IMR-90 (cell line): ENCODE measurements around the gene C16orf96. TPM values are rescaled to one million over a fixed set of nuclear protein-coding genes. Genes with fewer than 3 reads are reported as not detected.
A peak's percentile ranks its signal among the peaks of the same experiment; 100 is the strongest.

ENCODE experiments used
- ATAC-seq: fragments of 200-7000 bp; cut with Tn5 transposase; 2 replicates; pipeline ENCODE4 v1.9.1; 2020; ENCODE audit warnings: low read depth, mild to moderate bottlenecking, moderate library complexity
- BruUV-seq: library from RNA; stranded (reverse); fragments of 400-500 nt; replicated peaks from 2 replicates; lab custom pipeline; 2021; lab: Mats Ljungman, UMichigan
- CTCF ChIA-PET: fragments of 300-600 bp; formaldehyde crosslinking; extraction: SDS; loops from one replicate; lab custom pipeline; 2021; ENCODE audit warnings: antibody characterized with exemption; lab: Yijun Ruan, JAX
- POLR2A ChIA-PET: fragments of 300-600 bp; sonication (Branson Sonifier 250); formaldehyde crosslinking; loops from one replicate; lab custom pipeline; 2022; ENCODE audit warnings: antibody characterized with exemption; ENCODE audit not compliant: unreplicated experiment; lab: Charles Lee
- DNase-seq: peaks from one replicate; pipeline ENCODE4 v3.0.0; 2013
- H2AFZ ChIP-seq: replicated peaks from 2 replicates; pipeline ENCODE3; 2013; ENCODE audit warnings: low read length, mild to moderate bottlenecking; ENCODE audit not compliant: poor library complexity
- H2AK5ac ChIP-seq: 2 replicates; pipeline ENCODE4 v1.6.1; 2013; ENCODE audit warnings: low read depth, low read length, inconsistent platforms
- H2AK9ac ChIP-seq: replicated peaks from 2 replicates; pipeline ENCODE3; 2013; ENCODE audit warnings: mild to moderate bottlenecking, low read depth, low read length, moderate library complexity; ENCODE audit not compliant: poor library complexity
- H2BK120ac ChIP-seq: 2 replicates; pipeline ENCODE4 v1.6.1; 2013; ENCODE audit warnings: low read depth, low read length, inconsistent platforms
- H2BK15ac ChIP-seq: 3 replicates; pipeline ENCODE4 v1.6.1; 2013; ENCODE audit warnings: low read depth, low read length, inconsistent platforms
- H2BK20ac ChIP-seq: 2 replicates; pipeline ENCODE4 v1.6.1; 2013; ENCODE audit warnings: low read depth, mild to moderate bottlenecking, inconsistent platforms, low read length, moderate library complexity
- H2BK5ac ChIP-seq: 2 replicates; pipeline ENCODE4 v1.6.1; 2013; ENCODE audit warnings: mild to moderate bottlenecking, low read depth, low read length, inconsistent platforms; ENCODE audit not compliant: poor library complexity, severe bottlenecking
- H3K14ac ChIP-seq: replicated peaks from 2 replicates; pipeline ENCODE4 v1.6.1; 2013; ENCODE audit warnings: low read depth, low read length, inconsistent platforms
- H3K18ac ChIP-seq: 2 replicates; pipeline ENCODE4 v1.6.1; 2013; ENCODE audit warnings: low read depth, low read length, control low read depth
- H3K23ac ChIP-seq: 2 replicates; pipeline ENCODE4 v1.6.1; 2013; ENCODE audit warnings: low read depth, low read length, inconsistent platforms
- H3K27ac ChIP-seq: 2 replicates; pipeline ENCODE4 v1.5.1; 2013; ENCODE audit warnings: mild to moderate bottlenecking, control low read depth, low read length; ENCODE audit not compliant: insufficient read depth
- H3K27me3 ChIP-seq: 2 replicates; pipeline ENCODE4 v1.6.1; 2013; ENCODE audit warnings: low read length; ENCODE audit not compliant: control insufficient read depth, insufficient read depth
- H3K36me3 ChIP-seq: 2 replicates; pipeline ENCODE4 v1.6.1; 2013; ENCODE audit warnings: low read length, mixed read lengths; ENCODE audit not compliant: control insufficient read depth, insufficient read depth
- H3K4ac ChIP-seq: 2 replicates; pipeline ENCODE4 v1.6.1; 2013; ENCODE audit warnings: low read depth, low read length, inconsistent platforms
- H3K4me1 ChIP-seq: 2 replicates; pipeline ENCODE4 v1.6.1; 2013; ENCODE audit warnings: low read length, mixed read lengths; ENCODE audit not compliant: control insufficient read depth, insufficient read depth
- H3K4me2 ChIP-seq: 2 replicates; pipeline ENCODE4 v1.6.1; 2013; ENCODE audit warnings: low read depth, mild to moderate bottlenecking, control low read depth, low read length, moderate library complexity
- H3K4me3 ChIP-seq: 2 replicates; pipeline ENCODE4 v1.5.1; 2013; ENCODE audit warnings: low read depth, mild to moderate bottlenecking, control low read depth, low read length, moderate library complexity; ENCODE audit not compliant: insufficient read depth
- H3K56ac ChIP-seq: 2 replicates; pipeline ENCODE4 v1.6.1; 2013; ENCODE audit warnings: low read length, inconsistent platforms; ENCODE audit not compliant: insufficient read depth; ENCODE audit errors: extremely low read depth
- H3K79me1 ChIP-seq, 2 experiments: 2 replicates each; pipeline ENCODE4 v1.6.1; 2013; ENCODE audit warnings: low read length in 2 of 2, inconsistent platforms in 1 of 2, low read depth in 1 of 2
- H3K9ac ChIP-seq: 2 replicates; pipeline ENCODE4 v1.6.1; 2013; ENCODE audit warnings: low read depth, low read length, control low read depth
- H3K9me1 ChIP-seq: 2 replicates; pipeline ENCODE4 v1.6.1; 2013; ENCODE audit warnings: low read length, inconsistent platforms; ENCODE audit not compliant: insufficient read depth
- H3K9me3 ChIP-seq: 2 replicates; pipeline ENCODE4 v1.6.1; 2013; ENCODE audit warnings: low read length; ENCODE audit not compliant: control insufficient read depth, insufficient read depth
- H4K20me1 ChIP-seq: 2 replicates; pipeline ENCODE4 v1.6.1; 2013; ENCODE audit warnings: low read length, inconsistent platforms; ENCODE audit not compliant: insufficient read depth
- H4K5ac ChIP-seq: 2 replicates; pipeline ENCODE4 v1.6.1; 2013; ENCODE audit warnings: mild to moderate bottlenecking, low read depth, low read length, control low read depth
- H4K8ac ChIP-seq, 2 experiments: 2 replicates each; pipeline ENCODE4 v1.6.1; 2013; ENCODE audit warnings: low read depth in 2 of 2, low read length in 2 of 2, control low read depth in 1 of 2, inconsistent platforms in 1 of 2
- H4K91ac ChIP-seq: 2 replicates; pipeline ENCODE4 v1.6.1; 2013; ENCODE audit warnings: low read depth, low read length, inconsistent platforms; ENCODE audit not compliant: insufficient read depth
- MXI1 ChIP-seq: IDR thresholded peaks from 2 replicates; pipeline ENCODE4 v1.6.1; 2012; ENCODE audit warnings: low read depth, mild to moderate bottlenecking, low read length, moderate library complexity, borderline replicate concordance
- WGBS, 2 experiments: methylation state at CpG; one replicate each; pipeline versions ENCODE4 v1.1.5 to v1.1.7; 2013; ENCODE audit warnings: missing lambda C conversion rate in 2 of 2; ENCODE audit not compliant: insufficient read length in 1 of 2; ENCODE audit errors: extremely low coverage in 2 of 2; 5-methylcytosine and 5-hydroxymethylcytosine counted together
- dilution Hi-C: fragments of 300-500 bp; cut with HindIII; formaldehyde crosslinking; loops from one replicate; pipeline ENCODE4 v1.14.3; 2018; ENCODE audit warnings: low sequenced_read_pairs; ENCODE audit not compliant: unreplicated experiment
- in situ Hi-C: fragments of 300-500 bp; cut with MboI; formaldehyde crosslinking; loops from 3 replicates; pipeline ENCODE4 v1.14.3; 2019; ENCODE audit warnings: low sequenced_read_pairs, inconsistent platforms, mixed read lengths
- intact Hi-C: fragments of 100-400 bp; cut with micrococcal nuclease; formaldehyde crosslinking; loops from 2 replicates; pipeline ENCODE4 v1.10.0; 2022
- polyA plus RNA-seq, 3 experiments: library from polyadenylated mRNA; depleted of rRNA; stranded (reverse); fragments of >200 nt; gene quantifications; 2 replicates each; pipeline ENCODE4 v1.2.3, GENCODE V29; 2012; ENCODE audit warnings: low replicate concordance in 1 of 3
- total RNA-seq: library from RNA; depleted of rRNA; stranded (reverse); fragments of >200 nt; gene quantifications from 2 replicates; pipeline ENCODE4 v1.2.3, GENCODE V29; 2012
- TF ChIP-seq, protein P1 (sequence below): fragments of 150-350 bp; IDR thresholded peaks from 2 replicates; pipeline ENCODE4 v1.6.1; 2017; ENCODE audit warnings: mild to moderate bottlenecking, antibody characterized with exemption, low read length, low read depth

Gene C16orf96
- total and polyA plus RNA-seq, 2 of the 4 experiments (the other 2 are of a cell fraction): not detected

GRCh38 chr16:4639899-4640509 is 83.9 kb downstream of the C16orf96 start:
- Histone ChIP-seq H3K27me3 (no peaks in the 10 kb centered on the region), H3K9me1 (peaks cover 23% of the 10 kb centered on the region), H3K79me1 (peaks cover 15 to 79% of the 10 kb centered on the region in 2 experiments), H3K4me1 (peaks cover 2% of the 10 kb centered on the region; the same call in 1 of the 2 replicates), H4K8ac (no peak overlapping the region), H2BK20ac (no peak overlapping the region), H3K4me3 (no peak overlapping the region), H3K4ac (no peak overlapping the region), H3K9me3 (no peaks in the 10 kb centered on the region), H2AK9ac (no peak overlapping the region), H2AFZ (no peak overlapping the region), H3K9ac (no peak overlapping the region), H4K91ac (no peak overlapping the region), H2BK5ac (no peak overlapping the region), H3K14ac (no peak overlapping the region), H3K4me2 (no peak overlapping the region), H3K27ac (no peak overlapping the region), H3K56ac (no peak overlapping the region; the same call in 1 of the 2 replicates), H4K5ac (no peak overlapping the region), H3K18ac (no peak overlapping the region), H3K23ac (no peak overlapping the region), H2BK15ac (no peak overlapping the region), H2AK5ac (no peak overlapping the region), H3K36me3 (peaks cover 12% of the 10 kb centered on the region; the same call in 1 of the 2 replicates), H2BK120ac (no peak overlapping the region), H4K20me1 (peaks cover 85% of the 10 kb centered on the region)
- whole genome bisulfite sequencing, 2 experiments: 87% methylated on average over 19 of the region's 27 CpGs; no CpG with 5 or more reads in 1 of the 2 experiments
- DNase-seq (no peak), ATAC-seq (peak; percentile 38; the same call in 1 of the 2 replicates)
- dilution Hi-C loops: no loop called here
- TF ChIP-seq MXI1: no peak
- TF ChIP-seq, protein P1, sequence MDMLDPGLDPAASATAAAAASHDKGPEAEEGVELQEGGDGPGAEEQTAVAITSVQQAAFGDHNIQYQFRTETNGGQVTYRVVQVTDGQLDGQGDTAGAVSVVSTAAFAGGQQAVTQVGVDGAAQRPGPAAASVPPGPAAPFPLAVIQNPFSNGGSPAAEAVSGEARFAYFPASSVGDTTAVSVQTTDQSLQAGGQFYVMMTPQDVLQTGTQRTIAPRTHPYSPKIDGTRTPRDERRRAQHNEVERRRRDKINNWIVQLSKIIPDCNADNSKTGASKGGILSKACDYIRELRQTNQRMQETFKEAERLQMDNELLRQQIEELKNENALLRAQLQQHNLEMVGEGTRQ: no peak
- in situ Hi-C loops: no loop called here
- BruUV-seq: no TSS peak
- ChIA-PET POLR2A (no interaction called here), CTCF (no interaction called here)
- intact Hi-C loops: no loop called here
